ENCODE results near the gene ADGRL2.

Gene ADGRL2

GRCh38 chr1:81874940-81875339 is 74.2 kb downstream of the ADGRL2 start:
- Histone ChIP-seq H3K4me1 (ENCODE audit: low read length) (no peaks in the 10 kb centered on the region), H3K36me3 (replicated peaks; ENCODE audit: insufficient read depth, low read length) (no peaks in the 10 kb centered on the region), H3F3A (ENCODE audit: insufficient read depth, low read length) (no peaks in the 10 kb centered on the region), H3K9me3 (replicated peaks; ENCODE audit: insufficient read depth, low read length) (no peaks in the 10 kb centered on the region), H3K79me2 (ENCODE audit: low read length) (no peaks in the 10 kb centered on the region), H3K4me2 (ENCODE audit: low read depth, low read length) (no peak overlapping the region), H3K4me3 (ENCODE audit: low read length) (no peak overlapping the region), H3K27me3 (replicated peaks; ENCODE audit: insufficient read depth, low read length) (no peaks in the 10 kb centered on the region), H3K27ac (ENCODE audit: low read length) (no peak overlapping the region), H3K9me2 (replicated peaks; ENCODE audit: insufficient read depth, low read length) (no peaks in the 10 kb centered on the region), H3K9ac (ENCODE audit: low read length) (no peak overlapping the region), H4K20me1 (ENCODE audit: insufficient read depth, low read length) (no peaks in the 10 kb centered on the region), H2AFZ (ENCODE audit: low read length) (no peak overlapping the region)
- TF ChIP-seq CTCF (IDR thresholded peaks at IDR 0.05; ENCODE audit: low read length) (no peak), EZH2phosphoT487 (IDR thresholded peaks at IDR 0.05; ENCODE audit: low read length) (no peak), EZH2 (optimal IDR thresholded peaks at IDR 0.05; ENCODE audit: low read depth, low read length) (no peak)
- no peak for DNase-seq

- Histone ChIP-seq H3K4me3 (ENCODE audit: low read length) (no peak overlapping the region), H3K4me1 (ENCODE audit: low read length) (no peaks in the 10 kb centered on the region), H3K9me2 (replicated peaks; ENCODE audit: insufficient read depth, low read length) (no peaks in the 10 kb centered on the region), H3K4me2 (ENCODE audit: low read depth, low read length) (no peak overlapping the region), H3F3A (ENCODE audit: insufficient read depth, low read length) (no peaks in the 10 kb centered on the region), H4K20me1 (ENCODE audit: insufficient read depth, low read length) (no peaks in the 10 kb centered on the region), H3K27me3 (replicated peaks; ENCODE audit: insufficient read depth, low read length) (no peaks in the 10 kb centered on the region), H2AFZ (ENCODE audit: low read length) (no peak overlapping the region), H3K36me3 (replicated peaks; ENCODE audit: insufficient read depth, low read length) (no peaks in the 10 kb centered on the region), H3K9me3 (replicated peaks; ENCODE audit: insufficient read depth, low read length) (no peaks in the 10 kb centered on the region), H3K9ac (ENCODE audit: low read length) (no peak overlapping the region), H3K79me2 (ENCODE audit: low read length) (no peaks in the 10 kb centered on the region), H3K27ac (ENCODE audit: low read length) (no peak overlapping the region)
- DNase-seq, result no peak
- TF ChIP-seq CTCF (IDR thresholded peaks at IDR 0.05; ENCODE audit: low read length) (no peak), EZH2 (optimal IDR thresholded peaks at IDR 0.05; ENCODE audit: low read depth, low read length) (no peak)
Observed at GRCh38 chr1:81876901-81877733, 76.4 kb downstream of the ADGRL2 start.

DNA sequence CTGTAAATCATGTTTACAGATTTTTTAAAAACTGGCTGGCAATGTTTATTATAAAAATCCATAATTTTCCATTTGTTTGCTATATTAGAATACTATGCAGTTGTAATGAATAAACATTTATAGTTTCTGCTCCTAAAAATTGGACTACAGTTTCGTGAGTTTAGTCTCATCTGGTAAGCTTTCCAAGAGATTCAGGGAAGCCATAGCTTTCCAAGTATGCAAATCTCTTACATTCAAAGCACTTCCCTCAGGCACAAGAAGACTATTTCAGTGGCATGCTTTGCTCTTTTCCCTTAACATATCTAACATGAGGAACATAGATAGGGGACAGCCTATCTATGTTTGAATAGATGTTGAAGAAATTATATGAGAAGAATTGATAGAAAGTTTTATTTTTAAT is 77.2 kb downstream of the ADGRL2 start:
- Histone ChIP-seq H3K4me1 (ENCODE audit: low read length) (no peaks in the 10 kb centered on the region), H3K9me2 (replicated peaks; ENCODE audit: insufficient read depth, low read length) (no peaks in the 10 kb centered on the region), H3F3A (ENCODE audit: insufficient read depth, low read length) (no peaks in the 10 kb centered on the region), H2AFZ (ENCODE audit: low read length) (no peak overlapping the region), H4K20me1 (ENCODE audit: insufficient read depth, low read length) (no peaks in the 10 kb centered on the region), H3K9ac (ENCODE audit: low read length) (no peak overlapping the region), H3K27me3 (replicated peaks; ENCODE audit: insufficient read depth, low read length) (no peaks in the 10 kb centered on the region), H3K9me3 (replicated peaks; ENCODE audit: insufficient read depth, low read length) (no peaks in the 10 kb centered on the region), H3K79me2 (ENCODE audit: low read length) (no peaks in the 10 kb centered on the region), H3K4me2 (ENCODE audit: low read depth, low read length) (no peak overlapping the region), H3K27ac (ENCODE audit: low read length) (no peak overlapping the region), H3K4me3 (ENCODE audit: low read length) (no peak overlapping the region), H3K36me3 (replicated peaks; ENCODE audit: insufficient read depth, low read length) (no peaks in the 10 kb centered on the region)
- TF ChIP-seq EZH2phosphoT487 (IDR thresholded peaks at IDR 0.05; ENCODE audit: low read length) (no peak), EZH2 (optimal IDR thresholded peaks at IDR 0.05; ENCODE audit: low read depth, low read length) (no peak), CTCF (IDR thresholded peaks at IDR 0.05; ENCODE audit: low read length) (no peak)
- DNase-seq, result no peak

Measured in MM.1S (cell line).